Coronary artery (tissue), 2 donors: Measurements from ENCODE around the gene ADNP2.

ENCODE experiments used
- DNase-seq: peaks from one replicate; pipeline ENCODE4 v3.0.0-alpha.2; 2017; ENCODE audit warnings: low spot score
- H3K27ac ChIP-seq, 2 donors: fragments of 200-600 bp; sonication (generic); one replicate each; pipeline ENCODE4 v1.5.1; 2016 to 2019
- H3K4me3 ChIP-seq: fragments of 200-600 bp; sonication (generic); 2 replicates; pipeline ENCODE4 v1.5.1; 2016; ENCODE audit warnings: mild to moderate bottlenecking, moderate library complexity
- TF ChIP-seq, protein P1 (sequence below): fragments of 200-600 bp; sonication (generic); IDR thresholded peaks from one replicate; pipeline ENCODE4 v1.5.1; 2019; ENCODE audit warnings: antibody characterized with exemption

The ADNP2 gene

DNA sequence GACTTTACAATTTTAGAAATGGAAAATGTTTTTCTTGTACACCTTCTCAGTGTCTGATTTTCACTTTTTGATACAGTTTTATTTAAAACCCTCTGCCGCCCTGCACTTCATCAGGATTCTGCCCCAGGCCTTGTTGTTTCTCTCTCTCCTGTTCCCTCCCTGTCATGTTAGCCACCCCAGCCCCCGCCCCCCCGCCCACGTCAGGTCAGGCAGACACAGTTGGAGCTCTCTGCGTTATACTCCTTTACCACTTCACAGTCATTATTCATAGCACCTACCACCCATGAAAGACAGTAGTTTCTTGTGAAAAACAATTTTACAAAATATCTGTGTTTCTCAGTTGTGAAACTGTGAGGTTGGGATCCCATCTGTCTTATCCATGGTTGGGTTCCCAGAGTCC, 21.5 kb downstream of the ADNP2 start:
- TF ChIP-seq, protein P1, sequence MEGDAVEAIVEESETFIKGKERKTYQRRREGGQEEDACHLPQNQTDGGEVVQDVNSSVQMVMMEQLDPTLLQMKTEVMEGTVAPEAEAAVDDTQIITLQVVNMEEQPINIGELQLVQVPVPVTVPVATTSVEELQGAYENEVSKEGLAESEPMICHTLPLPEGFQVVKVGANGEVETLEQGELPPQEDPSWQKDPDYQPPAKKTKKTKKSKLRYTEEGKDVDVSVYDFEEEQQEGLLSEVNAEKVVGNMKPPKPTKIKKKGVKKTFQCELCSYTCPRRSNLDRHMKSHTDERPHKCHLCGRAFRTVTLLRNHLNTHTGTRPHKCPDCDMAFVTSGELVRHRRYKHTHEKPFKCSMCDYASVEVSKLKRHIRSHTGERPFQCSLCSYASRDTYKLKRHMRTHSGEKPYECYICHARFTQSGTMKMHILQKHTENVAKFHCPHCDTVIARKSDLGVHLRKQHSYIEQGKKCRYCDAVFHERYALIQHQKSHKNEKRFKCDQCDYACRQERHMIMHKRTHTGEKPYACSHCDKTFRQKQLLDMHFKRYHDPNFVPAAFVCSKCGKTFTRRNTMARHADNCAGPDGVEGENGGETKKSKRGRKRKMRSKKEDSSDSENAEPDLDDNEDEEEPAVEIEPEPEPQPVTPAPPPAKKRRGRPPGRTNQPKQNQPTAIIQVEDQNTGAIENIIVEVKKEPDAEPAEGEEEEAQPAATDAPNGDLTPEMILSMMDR, result no peak
- DNase-seq, result no peak
- Histone ChIP-seq H3K4me3 (no peak overlapping the region), H3K27ac (no peak overlapping the region)

DNA sequence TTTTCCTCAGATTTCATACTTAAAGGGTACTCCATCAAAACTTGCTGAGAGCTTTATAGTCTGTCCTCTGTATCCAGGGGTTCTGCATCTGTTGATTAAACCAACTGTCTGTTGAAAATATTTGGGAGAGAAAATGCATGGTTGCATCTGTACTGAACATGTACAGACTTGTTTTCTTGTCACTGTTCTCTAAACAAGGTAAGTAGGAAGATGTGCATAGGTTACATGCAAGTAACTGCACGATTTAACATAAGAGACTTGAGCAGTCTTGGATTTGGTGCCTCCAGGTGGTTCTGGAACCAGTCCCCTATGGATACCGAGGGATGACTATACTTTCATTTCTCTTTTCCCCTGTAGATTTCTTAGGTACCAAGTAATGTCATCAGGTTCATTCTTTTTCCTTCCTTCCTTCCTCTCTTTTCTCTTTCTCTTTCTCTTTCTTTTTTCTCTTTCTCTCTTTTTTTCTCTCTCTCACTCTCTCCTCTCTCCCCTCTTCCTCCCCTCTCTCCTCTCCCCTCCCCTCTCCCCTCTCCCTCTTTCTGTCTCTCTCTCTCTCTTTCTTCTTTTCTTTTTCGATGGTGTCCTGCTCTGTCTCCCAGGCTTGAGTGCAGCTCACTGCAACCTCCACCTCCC, 23.2 kb downstream of the ADNP2 start:
- H3K27ac ChIP-seq, result no peak overlapping the region
- DNase-seq, result no peak
- no peak overlapping the region for H3K4me3 ChIP-seq
- TF ChIP-seq, protein P1, result no peak

DNA sequence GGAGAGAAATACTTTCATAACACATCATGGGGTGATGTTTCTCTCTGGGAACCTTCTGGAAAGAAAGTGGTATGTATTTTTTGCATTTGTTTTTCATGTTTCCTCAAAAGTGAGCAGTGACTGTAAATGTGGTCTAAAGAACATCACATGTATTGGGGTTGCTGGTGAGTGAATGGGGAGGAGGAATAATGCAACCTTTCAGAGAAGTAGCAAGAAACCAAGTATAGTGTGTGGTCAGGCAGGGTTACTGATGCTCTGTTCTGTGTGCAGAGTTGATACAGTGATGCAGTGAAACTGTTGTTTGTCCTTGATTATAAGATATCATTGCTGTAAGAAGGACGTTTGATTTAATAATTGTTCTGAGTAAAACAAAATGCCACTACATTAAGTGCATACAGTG, 24.1 kb downstream of the ADNP2 start:
- no peak for DNase-seq
- no peak overlapping the region for H3K27ac ChIP-seq
- TF ChIP-seq, protein P1, result no peak
- H3K4me3 ChIP-seq, result no peak overlapping the region

DNA sequence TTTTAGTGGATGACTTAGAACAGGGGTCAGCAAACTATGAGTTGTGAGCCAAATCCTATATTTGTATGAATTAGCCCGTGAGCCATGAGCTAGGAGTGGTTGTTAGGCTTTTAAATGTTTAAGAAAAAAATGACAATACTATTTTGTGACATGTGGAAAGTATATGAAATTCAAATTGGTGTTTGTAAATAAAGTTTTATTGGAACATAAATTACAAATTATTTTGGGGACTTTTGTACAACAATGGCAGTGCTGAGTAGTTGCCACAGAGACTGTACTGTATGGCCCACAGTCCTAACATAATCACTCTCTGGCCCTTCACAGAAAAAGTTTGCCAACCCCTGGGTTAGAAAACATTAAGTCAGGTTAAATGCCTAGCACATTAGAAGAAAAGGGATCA, 26.1 kb downstream of the ADNP2 start:
- Histone ChIP-seq H3K27ac (no peak overlapping the region), H3K4me3 (no peak overlapping the region)
- no peak for DNase-seq
- TF ChIP-seq, protein P1, result no peak

DNA sequence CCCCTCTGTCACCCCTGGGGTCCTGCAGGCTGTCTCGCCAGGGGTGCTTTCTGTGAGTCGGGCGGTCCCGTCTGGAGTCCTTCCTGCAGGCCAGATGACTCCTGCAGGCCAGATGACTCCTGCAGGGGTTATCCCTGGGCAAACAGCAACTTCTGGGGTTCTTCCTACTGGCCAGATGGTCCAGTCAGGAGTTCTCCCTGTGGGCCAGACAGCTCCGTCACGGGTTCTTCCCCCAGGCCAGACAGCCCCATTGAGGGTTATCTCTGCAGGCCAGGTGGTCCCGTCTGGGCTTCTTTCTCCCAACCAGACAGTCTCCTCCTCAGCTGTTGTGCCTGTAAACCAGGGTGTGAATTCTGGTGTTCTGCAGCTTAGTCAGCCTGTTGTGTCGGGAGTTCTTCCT, 27.6 kb downstream of the ADNP2 start:
- no peak overlapping the region for H3K4me3 ChIP-seq
- TF ChIP-seq, protein P1, result no peak
- DNase-seq, result no peak
- no peak overlapping the region for H3K27ac ChIP-seq

DNA sequence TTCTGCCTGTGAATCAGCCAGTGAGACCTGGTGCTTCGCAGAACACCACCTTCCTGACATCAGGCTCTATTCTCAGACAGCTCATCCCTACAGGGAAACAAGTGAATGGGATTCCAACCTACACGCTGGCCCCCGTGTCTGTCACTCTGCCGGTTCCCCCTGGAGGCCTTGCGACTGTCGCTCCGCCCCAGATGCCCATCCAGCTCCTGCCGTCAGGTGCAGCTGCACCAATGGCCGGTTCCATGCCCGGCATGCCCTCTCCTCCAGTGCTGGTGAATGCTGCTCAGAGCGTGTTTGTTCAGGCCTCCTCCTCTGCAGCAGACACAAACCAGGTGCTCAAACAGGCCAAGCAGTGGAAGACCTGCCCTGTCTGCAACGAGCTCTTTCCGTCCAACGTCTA, 28.1 kb downstream of the ADNP2 start:
- Histone ChIP-seq H3K27ac (no peak overlapping the region), H3K4me3 (no peak overlapping the region)
- no peak for DNase-seq
- TF ChIP-seq, protein P1, result no peak

DNA sequence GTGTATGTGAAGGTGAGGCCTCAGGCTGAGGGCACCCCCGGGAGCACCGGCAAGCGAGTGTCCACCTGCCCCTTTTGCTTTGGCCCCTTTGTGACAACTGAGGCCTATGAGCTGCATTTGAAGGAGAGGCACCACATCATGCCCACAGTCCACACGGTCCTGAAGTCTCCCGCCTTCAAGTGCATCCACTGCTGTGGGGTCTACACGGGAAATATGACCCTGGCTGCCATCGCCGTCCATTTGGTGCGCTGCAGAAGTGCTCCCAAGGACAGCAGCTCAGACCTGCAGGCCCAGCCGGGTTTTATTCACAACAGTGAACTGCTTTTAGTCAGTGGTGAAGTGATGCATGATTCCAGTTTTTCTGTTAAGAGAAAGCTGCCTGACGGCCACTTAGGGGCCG, 28.9 kb downstream of the ADNP2 start:
- H3K27ac ChIP-seq, result no peak overlapping the region
- H3K4me3 ChIP-seq, result no peak overlapping the region
- no peak for DNase-seq
- TF ChIP-seq, protein P1, result no peak
